ENCODE results near the gene FGD3.

DNA sequence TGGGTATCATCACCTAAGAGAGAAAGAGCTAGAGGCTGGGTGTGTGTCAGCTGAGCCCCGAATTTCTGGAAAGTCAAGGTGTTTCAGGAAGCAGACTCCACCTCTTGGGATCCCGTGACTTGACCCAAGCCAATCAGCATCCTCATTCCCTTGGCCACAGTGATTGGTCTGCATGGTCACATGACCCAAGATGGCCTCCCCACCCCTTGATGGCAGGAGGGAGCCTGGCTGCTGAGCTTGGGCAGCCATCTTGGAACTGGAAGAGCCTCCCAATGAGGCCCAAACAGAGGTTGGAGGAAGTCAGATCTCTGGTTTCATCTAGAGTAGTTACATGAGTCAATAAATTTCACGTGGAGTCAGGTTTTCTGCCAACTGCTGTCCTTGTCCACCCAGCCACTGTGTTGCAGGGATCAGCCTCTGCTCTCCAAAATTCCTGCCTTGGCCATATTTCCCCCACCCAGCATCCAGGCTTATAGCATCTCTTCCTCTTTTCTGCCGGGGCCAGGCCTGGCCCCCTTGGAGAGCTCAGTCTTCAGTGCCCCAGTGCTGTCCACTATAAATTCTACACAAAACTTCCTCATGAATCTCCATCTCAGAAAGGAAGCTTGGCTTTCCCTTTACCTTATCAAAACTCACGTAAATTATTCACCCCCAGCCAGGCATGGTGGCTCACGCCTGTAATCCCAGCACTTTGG lies 93.9 kb downstream of the FGD3 start:
- TF ChIP-seq, protein P1, sequence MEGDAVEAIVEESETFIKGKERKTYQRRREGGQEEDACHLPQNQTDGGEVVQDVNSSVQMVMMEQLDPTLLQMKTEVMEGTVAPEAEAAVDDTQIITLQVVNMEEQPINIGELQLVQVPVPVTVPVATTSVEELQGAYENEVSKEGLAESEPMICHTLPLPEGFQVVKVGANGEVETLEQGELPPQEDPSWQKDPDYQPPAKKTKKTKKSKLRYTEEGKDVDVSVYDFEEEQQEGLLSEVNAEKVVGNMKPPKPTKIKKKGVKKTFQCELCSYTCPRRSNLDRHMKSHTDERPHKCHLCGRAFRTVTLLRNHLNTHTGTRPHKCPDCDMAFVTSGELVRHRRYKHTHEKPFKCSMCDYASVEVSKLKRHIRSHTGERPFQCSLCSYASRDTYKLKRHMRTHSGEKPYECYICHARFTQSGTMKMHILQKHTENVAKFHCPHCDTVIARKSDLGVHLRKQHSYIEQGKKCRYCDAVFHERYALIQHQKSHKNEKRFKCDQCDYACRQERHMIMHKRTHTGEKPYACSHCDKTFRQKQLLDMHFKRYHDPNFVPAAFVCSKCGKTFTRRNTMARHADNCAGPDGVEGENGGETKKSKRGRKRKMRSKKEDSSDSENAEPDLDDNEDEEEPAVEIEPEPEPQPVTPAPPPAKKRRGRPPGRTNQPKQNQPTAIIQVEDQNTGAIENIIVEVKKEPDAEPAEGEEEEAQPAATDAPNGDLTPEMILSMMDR (IDR thresholded peaks at IDR 0.05): no peak
- TF ChIP-seq EZH2 (IDR thresholded peaks at IDR 0.05; ENCODE audit: borderline replicate concordance, insufficient read depth, low read depth, low read length, poor library complexity, severe bottlenecking): no peak

Measured in B cell (primary cell).